Mesendoderm (in vitro differentiated cells): Measurements from ENCODE around the gene TRMT10C. TPM values are rescaled to one million over a fixed set of nuclear protein-coding genes. Genes with fewer than 3 reads are reported as not detected.

Source experiments
- small RNA-seq: library from polyadenylated mRNA; stranded (forward); fragments of <200 nt; extraction: miRNeasy Mini kit (QIAGEN cat#:217004); gene quantifications from one replicate; pipeline ENCODE3, GENCODE V24; 2013; ENCODE audit not compliant: insufficient read depth

TRMT10C gene

Small RNAs within 50 kb of the gene (small RNA-seq; reads per million reads assigned to genes)
- not detected for gene RNU6-1256P
